Measurements from ENCODE around the gene PPP1R16B. TPM values are rescaled to one million over a fixed set of nuclear protein-coding genes. Genes with fewer than 3 reads are reported as not detected.

The PPP1R16B gene
- total RNA-seq, 2 donors from 2014 or later, result 7.3 to 8.9 TPM

GRCh38 chr20:38968090-38968489 is 162.6 kb downstream of the PPP1R16B start:
- H3K27me3 ChIP-seq (replicated peaks; ENCODE audit: insufficient read depth), result no peaks in the 10 kb centered on the region
- no peak overlapping the region for H3K4me3 ChIP-seq
- H3K4me1 ChIP-seq (ENCODE audit: control insufficient read depth in 1 of 2, low read depth in 2 of 2), result peaks cover 2 to 6% of the 10 kb centered on the region in 2 donors
- no peaks in the 10 kb centered on the region for H3K9me3 ChIP-seq
- DNase-seq (ENCODE audit: low spot score) (no peak), ATAC-seq (ENCODE audit: insufficient number of reproducible peaks, low FRiP score, low read depth) (no peak)
- no peak overlapping the region for H3K27ac ChIP-seq
- no peak for TF ChIP-seq CTCF (IDR thresholded peaks at IDR 0.05)
- H3K36me3 ChIP-seq, result peaks cover 5% of the 10 kb centered on the region

DNA sequence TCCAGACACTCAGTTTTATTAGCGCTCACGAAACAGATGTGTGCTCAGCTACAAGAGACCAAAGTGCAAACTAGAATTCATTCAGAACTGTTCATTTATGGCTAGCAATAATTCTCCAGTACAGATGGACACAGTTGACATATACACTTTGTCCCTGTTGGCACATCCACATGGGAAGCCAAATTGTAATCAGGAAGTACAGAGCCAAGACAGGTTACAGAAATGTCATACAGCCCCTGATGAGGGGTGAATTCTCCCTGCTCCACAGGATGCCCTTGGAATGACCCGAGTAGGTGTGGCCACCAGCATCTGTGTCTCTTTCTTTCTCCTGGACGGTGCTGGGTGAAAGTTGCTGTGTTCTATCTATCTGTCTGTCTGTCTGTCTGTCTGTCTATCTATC is 164.2 kb downstream of the PPP1R16B start:
- no peak for TF ChIP-seq CTCF (IDR thresholded peaks at IDR 0.05)
- no peaks in the 10 kb centered on the region for H3K9me3 ChIP-seq
- DNase-seq (ENCODE audit: low spot score) (no peak), ATAC-seq (ENCODE audit: insufficient number of reproducible peaks, low FRiP score, low read depth) (no peak)
- H3K4me3 ChIP-seq, result no peak overlapping the region
- no peaks in the 10 kb centered on the region for H3K27me3 ChIP-seq (replicated peaks; ENCODE audit: insufficient read depth)
- no peak overlapping the region for H3K27ac ChIP-seq
- H3K4me1 ChIP-seq (ENCODE audit: control insufficient read depth in 1 of 2, low read depth in 2 of 2), result no peaks in the 10 kb centered on the region
- peaks cover 5% of the 10 kb centered on the region for H3K36me3 ChIP-seq

DNA sequence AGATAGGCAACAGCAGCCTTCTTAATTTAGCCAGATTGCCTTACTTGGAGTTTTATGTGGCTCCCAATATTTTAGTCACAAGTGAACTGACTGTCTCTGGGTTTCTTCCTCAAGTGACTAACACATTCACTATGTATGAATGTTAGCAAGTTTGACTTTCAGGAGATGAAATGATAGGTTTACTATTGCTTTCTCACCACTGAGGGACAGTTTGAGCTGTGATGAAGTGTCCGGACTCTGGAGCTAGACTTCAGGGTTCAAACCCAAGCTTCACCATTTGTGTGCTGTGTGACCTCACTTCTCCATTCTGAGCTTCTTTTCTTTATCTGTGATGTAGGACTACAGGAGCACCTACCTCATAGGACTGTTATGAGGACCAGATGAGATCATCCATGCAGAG is 164.8 kb downstream of the PPP1R16B start:
- H3K9me3 ChIP-seq, result no peaks in the 10 kb centered on the region
- no peaks in the 10 kb centered on the region for H3K27me3 ChIP-seq (replicated peaks; ENCODE audit: insufficient read depth)
- TF ChIP-seq CTCF (IDR thresholded peaks at IDR 0.05), result no peak
- H3K4me3 ChIP-seq, result no peak overlapping the region
- DNase-seq (ENCODE audit: low spot score) (no peak), ATAC-seq (ENCODE audit: insufficient number of reproducible peaks, low FRiP score, low read depth) (no peak)
- H3K36me3 ChIP-seq, result peaks cover 5% of the 10 kb centered on the region
- H3K27ac ChIP-seq, result no peak overlapping the region
- no peaks in the 10 kb centered on the region for H3K4me1 ChIP-seq (ENCODE audit: control insufficient read depth in 1 of 2, low read depth in 2 of 2)

Other genes with a start within 250 kb of the PPP1R16B start
- not detected for gene ADIG, start 224.5 kb upstream of the PPP1R16B start, total RNA-seq
- not detected for gene ARHGAP40, start 203.9 kb upstream of the PPP1R16B start, total RNA-seq
- gene SLC32A1, start 81.2 kb upstream of the PPP1R16B start, total RNA-seq, result not detected
- gene ACTR5, start 57.2 kb upstream of the PPP1R16B start, total RNA-seq, result 1 to 10 TPM; 8.0 to 8.1 TPM
- gene FAM83D, start 120.7 kb downstream of the PPP1R16B start, total RNA-seq, result 1 to 10 TPM; 5.7 to 6.6 TPM
- gene DHX35, start 156.6 kb downstream of the PPP1R16B start, total RNA-seq, result 10 to 100 TPM; 17.9 to 23.8 TPM

All from thoracic aorta (tissue), 2 donors.